ENCODE measurements around the gene PIBF1. TPM values are rescaled to one million over a fixed set of nuclear protein-coding genes. Genes with fewer than 3 reads are reported as not detected.

Gene PIBF1
- total RNA-seq, 6 experiments from 2014 or later = 11.9 to 18.3 (median 14.5) TPM

GRCh38 chr13:73015805-73016204, 233.9 kb downstream of the PIBF1 start:
- peaks cover 9% of the 10 kb centered on the region; the same call in 1 of the 2 replicates for H3K36me3 Mint-ChIP-seq (ENCODE audit: low read depth)
- H3K9me3 Mint-ChIP-seq = no peaks in the 10 kb centered on the region
- H3K27ac Mint-ChIP-seq = no peak overlapping the region
- H3K4me3 Mint-ChIP-seq = no peak overlapping the region
- H3K4me1 Mint-ChIP-seq (ENCODE audit: low read depth) = peaks cover 14% of the 10 kb centered on the region
- TF ChIP-seq, protein P1, sequence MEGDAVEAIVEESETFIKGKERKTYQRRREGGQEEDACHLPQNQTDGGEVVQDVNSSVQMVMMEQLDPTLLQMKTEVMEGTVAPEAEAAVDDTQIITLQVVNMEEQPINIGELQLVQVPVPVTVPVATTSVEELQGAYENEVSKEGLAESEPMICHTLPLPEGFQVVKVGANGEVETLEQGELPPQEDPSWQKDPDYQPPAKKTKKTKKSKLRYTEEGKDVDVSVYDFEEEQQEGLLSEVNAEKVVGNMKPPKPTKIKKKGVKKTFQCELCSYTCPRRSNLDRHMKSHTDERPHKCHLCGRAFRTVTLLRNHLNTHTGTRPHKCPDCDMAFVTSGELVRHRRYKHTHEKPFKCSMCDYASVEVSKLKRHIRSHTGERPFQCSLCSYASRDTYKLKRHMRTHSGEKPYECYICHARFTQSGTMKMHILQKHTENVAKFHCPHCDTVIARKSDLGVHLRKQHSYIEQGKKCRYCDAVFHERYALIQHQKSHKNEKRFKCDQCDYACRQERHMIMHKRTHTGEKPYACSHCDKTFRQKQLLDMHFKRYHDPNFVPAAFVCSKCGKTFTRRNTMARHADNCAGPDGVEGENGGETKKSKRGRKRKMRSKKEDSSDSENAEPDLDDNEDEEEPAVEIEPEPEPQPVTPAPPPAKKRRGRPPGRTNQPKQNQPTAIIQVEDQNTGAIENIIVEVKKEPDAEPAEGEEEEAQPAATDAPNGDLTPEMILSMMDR (IDR thresholded peaks at IDR 0.05) = no peak
- no peaks in the 10 kb centered on the region for H3K27me3 Mint-ChIP-seq (ENCODE audit: insufficient read depth)
- DNase-seq = no peak

DNA sequence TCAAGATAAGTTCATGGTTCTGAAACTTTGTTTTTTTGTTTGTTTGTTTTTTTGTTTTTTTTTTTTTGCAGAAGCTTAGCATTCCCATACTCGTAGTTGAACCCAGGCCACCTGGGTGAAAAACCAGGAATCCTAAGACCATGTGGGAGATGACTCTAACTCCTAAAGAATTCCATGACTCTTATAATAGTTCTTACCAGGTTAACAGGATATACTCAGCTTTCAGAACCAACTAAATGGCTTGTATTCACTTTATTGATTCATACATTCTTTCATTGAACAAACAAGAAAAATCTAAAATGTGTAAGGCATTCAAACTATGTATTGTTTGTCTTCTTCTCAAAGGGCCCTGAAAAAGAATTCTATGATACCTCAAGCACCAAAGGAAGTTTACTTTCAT, 236.4 kb downstream of the PIBF1 start:
- H3K27me3 Mint-ChIP-seq (ENCODE audit: insufficient read depth) = no peaks in the 10 kb centered on the region
- TF ChIP-seq, protein P1 (IDR thresholded peaks at IDR 0.05) = no peak
- peak overlapping the region; percentile 62; the same call in 1 of the 2 replicates for H3K27ac Mint-ChIP-seq
- no peak for DNase-seq
- H3K4me3 Mint-ChIP-seq = no peak overlapping the region
- H3K36me3 Mint-ChIP-seq (ENCODE audit: low read depth) = 0 out of 2 replicates have a peak, but pooled peaks cover 5% of the 10 kb centered on the region
- peaks cover 14% of the 10 kb centered on the region for H3K4me1 Mint-ChIP-seq (ENCODE audit: low read depth)
- H3K9me3 Mint-ChIP-seq = no peaks in the 10 kb centered on the region

- Mint-ChIP-seq H3K9me3 (no peaks in the 10 kb centered on the region), H3K4me3 (no peak overlapping the region), H3K4me1 (ENCODE audit: low read depth) (peaks cover 12% of the 10 kb centered on the region), H3K36me3 (ENCODE audit: low read depth) (0 out of 2 replicates have a peak, but pooled peaks cover 3% of the 10 kb centered on the region), H3K27ac (no peak overlapping the region), H3K27me3 (ENCODE audit: insufficient read depth) (no peaks in the 10 kb centered on the region; the same call in 1 of the 2 replicates)
- TF ChIP-seq, protein P1 (IDR thresholded peaks at IDR 0.05) = no peak
- DNase-seq = no peak
These were observed 243.5 kb downstream of the PIBF1 start for GRCh38 chr13:73025217-73026012.

- H3K9me3 Mint-ChIP-seq = no peaks in the 10 kb centered on the region
- TF ChIP-seq, protein P1 (IDR thresholded peaks at IDR 0.05) = no peak
- no peak overlapping the region for H3K27ac Mint-ChIP-seq
- no peaks in the 10 kb centered on the region for H3K36me3 Mint-ChIP-seq (ENCODE audit: low read depth)
- DNase-seq = no peak
- peaks cover 17% of the 10 kb centered on the region for H3K4me1 Mint-ChIP-seq (ENCODE audit: low read depth)
- no peak overlapping the region for H3K4me3 Mint-ChIP-seq
- no peaks in the 10 kb centered on the region for H3K27me3 Mint-ChIP-seq (ENCODE audit: insufficient read depth)
These were observed 253.0 kb downstream of the PIBF1 start for GRCh38 chr13:73034901-73035300.

DNA sequence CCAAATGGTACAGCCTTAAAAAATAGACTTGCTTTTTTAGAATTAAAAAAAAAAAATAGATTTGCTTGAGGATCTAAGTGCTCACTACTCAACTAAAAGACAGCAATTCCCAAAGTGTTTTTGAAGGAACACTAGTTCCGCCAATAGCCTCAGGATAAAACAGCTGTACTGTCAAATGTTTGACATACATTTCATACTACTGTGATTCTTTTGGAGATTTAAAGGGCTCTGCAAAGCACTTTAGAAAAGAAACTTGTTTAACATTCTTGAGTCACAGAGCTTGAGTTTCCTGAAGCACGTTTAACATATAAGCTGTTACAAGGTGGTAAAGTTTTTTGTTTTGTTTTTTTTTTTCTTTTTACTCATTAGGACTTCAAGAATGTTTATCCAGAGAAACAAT, 253.7 kb downstream of the PIBF1 start:
- DNase-seq = no peak
- no peak overlapping the region for H3K4me3 Mint-ChIP-seq
- TF ChIP-seq, protein P1 (IDR thresholded peaks at IDR 0.05) = no peak
- peaks cover 17% of the 10 kb centered on the region for H3K4me1 Mint-ChIP-seq (ENCODE audit: low read depth)
- no peak overlapping the region for H3K27ac Mint-ChIP-seq
- H3K9me3 Mint-ChIP-seq = no peaks in the 10 kb centered on the region
- no peaks in the 10 kb centered on the region for H3K36me3 Mint-ChIP-seq (ENCODE audit: low read depth)
- no peaks in the 10 kb centered on the region for H3K27me3 Mint-ChIP-seq (ENCODE audit: insufficient read depth)

All from HFFc6 (cell line).